Fibroblast of mammary gland (primary cell): Measurements from ENCODE around the gene LRRK1.

Source experiments
- DNase-seq: peaks from one replicate; pipeline ENCODE4 v3.0.0-alpha.2; 2010; ENCODE audit warnings: low read depth
- H3K4me3 ChIP-seq: 2 replicates; pipeline ENCODE4 v1.5.1; 2011; ENCODE audit warnings: low read depth, mild to moderate bottlenecking, low read length, moderate library complexity; ENCODE audit not compliant: control insufficient read depth
- TF ChIP-seq, protein P1 (sequence below): conservative IDR thresholded peaks from 2 replicates; pipeline ENCODE4 v1.5.1; 2011; ENCODE audit warnings: low read depth, low read length, inconsistent platforms; ENCODE audit not compliant: control insufficient read depth, insufficient read depth

The LRRK1 gene

DNA sequence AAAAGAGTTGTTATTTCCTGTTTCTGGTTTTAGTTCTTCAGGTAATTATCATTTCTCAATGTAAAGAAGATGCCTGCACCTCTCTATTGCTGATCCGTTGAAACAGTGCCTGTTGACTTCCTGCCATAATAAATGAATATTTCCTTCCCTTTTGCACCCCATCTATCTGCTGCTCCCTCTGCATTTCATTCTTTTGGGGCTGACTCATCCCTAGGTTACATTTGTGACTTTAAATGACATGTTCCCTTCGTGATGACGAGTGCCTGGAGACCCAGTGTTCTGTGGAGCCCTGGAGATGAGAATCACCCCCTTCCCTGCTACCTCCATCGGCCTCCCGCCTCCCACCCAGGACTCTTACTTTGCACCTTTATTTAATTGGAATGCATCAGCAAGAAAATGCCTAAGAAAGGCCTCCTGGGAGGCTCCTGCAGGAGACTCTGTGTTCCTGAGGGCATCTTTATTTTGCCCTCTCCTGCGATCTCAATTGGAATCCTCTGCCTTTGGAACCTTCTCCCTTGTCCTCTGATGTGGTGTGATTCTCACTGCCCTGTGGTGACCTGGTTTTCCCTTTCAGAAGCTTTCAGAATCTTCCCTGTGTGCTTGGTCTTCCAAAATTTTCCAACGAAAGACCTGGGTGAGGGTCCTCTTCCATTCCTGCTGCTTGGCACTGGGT lies 13.7 kb downstream of the LRRK1 start:
- no peak for DNase-seq
- TF ChIP-seq, protein P1, sequence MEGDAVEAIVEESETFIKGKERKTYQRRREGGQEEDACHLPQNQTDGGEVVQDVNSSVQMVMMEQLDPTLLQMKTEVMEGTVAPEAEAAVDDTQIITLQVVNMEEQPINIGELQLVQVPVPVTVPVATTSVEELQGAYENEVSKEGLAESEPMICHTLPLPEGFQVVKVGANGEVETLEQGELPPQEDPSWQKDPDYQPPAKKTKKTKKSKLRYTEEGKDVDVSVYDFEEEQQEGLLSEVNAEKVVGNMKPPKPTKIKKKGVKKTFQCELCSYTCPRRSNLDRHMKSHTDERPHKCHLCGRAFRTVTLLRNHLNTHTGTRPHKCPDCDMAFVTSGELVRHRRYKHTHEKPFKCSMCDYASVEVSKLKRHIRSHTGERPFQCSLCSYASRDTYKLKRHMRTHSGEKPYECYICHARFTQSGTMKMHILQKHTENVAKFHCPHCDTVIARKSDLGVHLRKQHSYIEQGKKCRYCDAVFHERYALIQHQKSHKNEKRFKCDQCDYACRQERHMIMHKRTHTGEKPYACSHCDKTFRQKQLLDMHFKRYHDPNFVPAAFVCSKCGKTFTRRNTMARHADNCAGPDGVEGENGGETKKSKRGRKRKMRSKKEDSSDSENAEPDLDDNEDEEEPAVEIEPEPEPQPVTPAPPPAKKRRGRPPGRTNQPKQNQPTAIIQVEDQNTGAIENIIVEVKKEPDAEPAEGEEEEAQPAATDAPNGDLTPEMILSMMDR, result no peak
- H3K4me3 ChIP-seq, result no peak overlapping the region

DNA sequence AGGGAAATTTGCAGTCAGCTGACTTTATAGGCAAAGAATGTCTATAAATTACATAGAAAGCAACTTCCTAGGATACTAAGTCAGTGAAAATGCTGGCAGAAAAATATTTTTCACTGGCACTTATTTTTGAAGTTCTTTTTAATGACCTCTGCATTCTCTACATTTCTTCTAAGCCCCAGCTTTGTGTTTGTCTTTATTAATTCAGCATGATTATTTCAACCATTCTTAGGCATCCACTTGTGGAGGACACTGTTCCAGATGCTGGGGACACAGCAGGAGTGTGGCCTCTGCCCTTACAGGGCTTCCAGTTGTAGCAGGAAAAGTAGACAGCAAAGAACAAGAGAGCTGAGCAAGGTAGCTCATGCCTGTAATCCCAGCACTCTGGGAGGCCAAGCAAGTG lies 15.0 kb downstream of the LRRK1 start:
- no peak for DNase-seq
- TF ChIP-seq, protein P1, result no peak
- H3K4me3 ChIP-seq, result no peak overlapping the region

DNA sequence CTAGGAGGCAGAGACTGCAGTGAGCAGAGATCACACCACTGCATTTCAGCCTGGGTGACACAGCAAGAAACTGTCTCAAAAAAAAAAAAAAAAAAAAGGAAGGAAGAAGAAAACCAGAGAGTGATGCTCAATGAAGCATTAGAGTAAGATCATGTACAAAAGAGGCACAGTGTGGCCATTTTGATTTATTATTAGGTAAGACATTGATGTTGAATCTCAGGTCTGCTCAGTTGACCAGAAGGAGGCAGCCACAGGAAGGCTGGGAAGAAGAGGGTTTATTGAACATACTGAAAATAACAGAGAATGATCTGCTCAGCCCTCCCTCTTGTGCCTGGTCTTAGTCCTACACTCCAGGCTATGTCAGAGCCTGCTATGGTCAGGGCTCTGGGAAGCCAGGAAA lies 15.6 kb downstream of the LRRK1 start:
- TF ChIP-seq, protein P1, result peak; percentile 5
- DNase-seq, result peak; percentile 17
- H3K4me3 ChIP-seq, result no peak overlapping the region

DNA sequence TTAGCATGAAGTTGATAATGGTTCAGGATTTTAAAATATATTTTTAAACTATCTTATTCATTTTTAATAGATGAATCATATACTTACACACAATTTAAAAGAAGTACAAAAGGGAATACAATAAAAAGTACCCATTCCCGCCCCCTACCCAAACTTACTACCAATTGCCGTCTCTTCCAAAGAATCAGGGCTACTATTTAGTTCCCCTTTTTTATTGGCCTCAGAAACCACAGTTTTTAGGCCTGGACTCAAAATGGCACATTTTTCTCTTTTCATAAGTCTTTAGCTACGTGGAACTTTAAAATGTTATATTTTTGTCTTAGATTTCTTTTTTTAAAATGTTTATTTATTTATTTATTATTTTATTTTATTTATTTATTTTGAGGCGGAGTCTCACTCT lies 18.0 kb downstream of the LRRK1 start:
- DNase-seq, result no peak
- H3K4me3 ChIP-seq, result no peak overlapping the region
- TF ChIP-seq, protein P1, result no peak

DNA sequence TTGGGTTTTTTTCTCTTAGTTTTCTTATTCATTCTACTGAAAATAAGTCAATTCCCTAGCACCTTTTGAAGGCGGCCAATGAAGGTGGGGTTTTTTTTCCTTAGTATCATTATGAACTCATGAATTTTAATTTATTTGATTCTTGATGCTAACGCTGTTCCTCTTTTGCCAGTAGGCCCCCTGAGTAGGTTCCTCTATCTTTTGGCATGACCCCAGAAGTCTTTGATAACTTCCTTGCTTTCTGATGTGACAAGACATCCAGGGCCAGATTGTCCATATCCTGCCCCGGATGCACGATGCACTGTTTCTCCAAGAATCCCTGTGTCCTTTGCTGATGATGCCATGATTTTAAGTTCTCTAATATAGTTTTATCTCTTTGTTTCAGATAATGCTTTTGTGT lies 20.6 kb downstream of the LRRK1 start:
- no peak overlapping the region for H3K4me3 ChIP-seq
- DNase-seq, result no peak
- TF ChIP-seq, protein P1, result no peak

DNA sequence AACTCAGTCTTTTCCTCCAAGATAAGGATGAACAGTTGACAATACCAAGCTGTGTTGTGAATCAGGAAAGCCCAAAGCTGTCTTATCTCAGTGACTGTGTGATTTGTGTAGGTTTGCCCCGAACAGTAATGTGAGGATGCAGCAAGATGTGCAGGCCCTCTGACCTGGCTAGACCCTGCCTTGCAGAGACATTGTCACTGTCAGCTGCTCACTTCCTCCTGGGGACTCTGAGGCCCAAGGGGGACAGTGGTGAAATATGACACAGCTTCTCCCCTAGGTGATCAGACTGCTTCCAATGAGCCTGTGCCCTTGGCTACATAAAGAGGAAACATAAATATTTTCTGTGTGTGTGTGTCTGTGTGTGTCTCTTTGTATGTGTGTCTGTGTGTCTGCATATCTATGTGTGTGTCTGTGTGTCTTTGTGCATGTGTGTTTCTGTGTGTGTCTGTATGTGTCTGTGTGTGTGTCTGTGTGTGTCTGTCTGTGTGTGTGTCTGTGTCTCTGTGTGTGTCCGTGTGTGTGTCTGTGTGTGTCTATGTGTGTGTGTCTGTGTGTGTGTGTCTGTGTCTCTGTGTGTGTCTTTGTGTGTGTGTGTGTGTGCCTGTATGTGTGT lies 21.7 kb downstream of the LRRK1 start:
- no peak for DNase-seq
- TF ChIP-seq, protein P1, result no peak

More for the DNA sequence above, 21.7 kb downstream of the LRRK1 start:
- no peak overlapping the region for H3K4me3 ChIP-seq
